ENCODE data around the gene ARHGAP11A.

Gene ARHGAP11A

GRCh38 chr15:32636908-32637567 is 21.7 kb downstream of the ARHGAP11A start:
- peaks cover 52% of the 10 kb centered on the region for H3K36me3 ChIP-seq (ENCODE audit: control insufficient read depth, low read depth, low read length)

GRCh38 chr15:32637704-32638103 is 22.4 kb downstream of the ARHGAP11A start:
- Histone ChIP-seq H3K9me3 (ENCODE audit: control insufficient read depth, low read depth, low read length) (no peaks in the 10 kb centered on the region), H3K4me3 (ENCODE audit: low read length) (no peak overlapping the region), H3K27ac (ENCODE audit: low read length) (no peak overlapping the region), H3K4me1 (ENCODE audit: control insufficient read depth, low read depth, low read length) (peaks cover 8% of the 10 kb centered on the region), H3K27me3 (ENCODE audit: control insufficient read depth, insufficient read depth, low read length) (no peaks in the 10 kb centered on the region), H3K9ac (ENCODE audit: low read length) (no peak overlapping the region), H3K36me3 (ENCODE audit: control insufficient read depth, low read depth, low read length) (peaks cover 52% of the 10 kb centered on the region)

More at GRCh38 chr15:32636908-32637567, 21.7 kb downstream of the ARHGAP11A start:
- Histone ChIP-seq H3K4me3 (ENCODE audit: low read length) (no peak overlapping the region), H3K27me3 (ENCODE audit: control insufficient read depth, insufficient read depth, low read length) (no peaks in the 10 kb centered on the region), H3K4me1 (ENCODE audit: control insufficient read depth, low read depth, low read length) (peaks cover 5% of the 10 kb centered on the region), H3K27ac (ENCODE audit: low read length) (no peak overlapping the region), H3K9me3 (ENCODE audit: control insufficient read depth, low read depth, low read length) (no peaks in the 10 kb centered on the region), H3K9ac (ENCODE audit: low read length) (no peak overlapping the region)

- Histone ChIP-seq H3K27me3 (ENCODE audit: control insufficient read depth, insufficient read depth, low read length) (no peaks in the 10 kb centered on the region), H3K4me3 (ENCODE audit: low read length) (peak within 1 kb of the TSS; percentile 71), H3K4me1 (ENCODE audit: control insufficient read depth, low read depth, low read length) (peaks cover 18% of the 10 kb centered on the region), H3K9ac (ENCODE audit: low read length) (peak within 1 kb of the TSS; percentile 76), H3K27ac (ENCODE audit: low read length) (peak within 1 kb of the TSS; percentile 73), H3K36me3 (ENCODE audit: control insufficient read depth, low read depth, low read length) (peaks cover 13% of the 10 kb centered on the region), H3K9me3 (ENCODE audit: control insufficient read depth, low read depth, low read length) (no peaks in the 10 kb centered on the region)
Measured at GRCh38 chr15:32641517-32642059, 26.3 kb downstream of the ARHGAP11A start, which contains the start of gene SCG5. TSS of gene SCG5 (plus strand) at chr15:32641710. CDS start at chr15:32643593, 1,883 bp downstream.

GRCh38 chr15:32642667-32643435 is 27.5 kb downstream of the ARHGAP11A start:
- H3K36me3 ChIP-seq (ENCODE audit: control insufficient read depth, low read depth, low read length) = peaks cover under 1% of the 10 kb centered on the region
- no peaks in the 10 kb centered on the region for H3K9me3 ChIP-seq (ENCODE audit: control insufficient read depth, low read depth, low read length)
- peak overlapping the region; percentile 36 for H3K4me3 ChIP-seq (ENCODE audit: low read length)
- H3K4me1 ChIP-seq (ENCODE audit: control insufficient read depth, low read depth, low read length) = peaks cover 18% of the 10 kb centered on the region
- H3K27me3 ChIP-seq (ENCODE audit: control insufficient read depth, insufficient read depth, low read length) = no peaks in the 10 kb centered on the region
- H3K27ac ChIP-seq (ENCODE audit: low read length) = no peak overlapping the region
- no peak overlapping the region for H3K9ac ChIP-seq (ENCODE audit: low read length)

GRCh38 chr15:32643907-32644445 is 28.7 kb downstream of the ARHGAP11A start:
- H3K4me3 ChIP-seq (ENCODE audit: low read length) = no peak overlapping the region
- H3K36me3 ChIP-seq (ENCODE audit: control insufficient read depth, low read depth, low read length) = no peaks in the 10 kb centered on the region
- H3K9ac ChIP-seq (ENCODE audit: low read length) = no peak overlapping the region
- no peaks in the 10 kb centered on the region for H3K9me3 ChIP-seq (ENCODE audit: control insufficient read depth, low read depth, low read length)
- H3K4me1 ChIP-seq (ENCODE audit: control insufficient read depth, low read depth, low read length) = peaks cover 18% of the 10 kb centered on the region
- H3K27ac ChIP-seq (ENCODE audit: low read length) = no peak overlapping the region
- no peaks in the 10 kb centered on the region for H3K27me3 ChIP-seq (ENCODE audit: control insufficient read depth, insufficient read depth, low read length)

- Histone ChIP-seq H3K36me3 (ENCODE audit: control insufficient read depth, low read depth, low read length) (no peaks in the 10 kb centered on the region), H3K9ac (ENCODE audit: low read length) (no peak overlapping the region), H3K4me1 (ENCODE audit: control insufficient read depth, low read depth, low read length) (peaks cover 13% of the 10 kb centered on the region), H3K27ac (ENCODE audit: low read length) (no peak overlapping the region), H3K4me3 (ENCODE audit: low read length) (no peak overlapping the region), H3K9me3 (ENCODE audit: control insufficient read depth, low read depth, low read length) (no peaks in the 10 kb centered on the region), H3K27me3 (ENCODE audit: control insufficient read depth, insufficient read depth, low read length) (no peaks in the 10 kb centered on the region)
Measured at GRCh38 chr15:32646291-32646690, 31.0 kb downstream of the ARHGAP11A start.

GRCh38 chr15:32649342-32649741 is 34.0 kb downstream of the ARHGAP11A start:
- no peak overlapping the region for H3K4me3 ChIP-seq (ENCODE audit: low read length)
- peaks cover 7% of the 10 kb centered on the region for H3K4me1 ChIP-seq (ENCODE audit: control insufficient read depth, low read depth, low read length)
- H3K27me3 ChIP-seq (ENCODE audit: control insufficient read depth, insufficient read depth, low read length) = no peaks in the 10 kb centered on the region
- H3K9ac ChIP-seq (ENCODE audit: low read length) = no peak overlapping the region
- H3K36me3 ChIP-seq (ENCODE audit: control insufficient read depth, low read depth, low read length) = no peaks in the 10 kb centered on the region
- H3K27ac ChIP-seq (ENCODE audit: low read length) = no peak overlapping the region
- H3K9me3 ChIP-seq (ENCODE audit: control insufficient read depth, low read depth, low read length) = no peaks in the 10 kb centered on the region

GRCh38 chr15:32651229-32651837 is 36.0 kb downstream of the ARHGAP11A start:
- no peak overlapping the region for H3K4me3 ChIP-seq (ENCODE audit: low read length)
- no peak overlapping the region for H3K9ac ChIP-seq (ENCODE audit: low read length)
- H3K9me3 ChIP-seq (ENCODE audit: control insufficient read depth, low read depth, low read length) = no peaks in the 10 kb centered on the region
- no peaks in the 10 kb centered on the region for H3K36me3 ChIP-seq (ENCODE audit: control insufficient read depth, low read depth, low read length)
- H3K27me3 ChIP-seq (ENCODE audit: control insufficient read depth, insufficient read depth, low read length) = no peaks in the 10 kb centered on the region
- H3K4me1 ChIP-seq (ENCODE audit: control insufficient read depth, low read depth, low read length) = peaks cover 7% of the 10 kb centered on the region
- no peak overlapping the region for H3K27ac ChIP-seq (ENCODE audit: low read length)

- Histone ChIP-seq H3K9ac (ENCODE audit: low read length) (no peak overlapping the region), H3K9me3 (ENCODE audit: control insufficient read depth, low read depth, low read length) (no peaks in the 10 kb centered on the region), H3K36me3 (ENCODE audit: control insufficient read depth, low read depth, low read length) (no peaks in the 10 kb centered on the region), H3K27me3 (ENCODE audit: control insufficient read depth, insufficient read depth, low read length) (no peaks in the 10 kb centered on the region), H3K4me1 (ENCODE audit: control insufficient read depth, low read depth, low read length) (peaks cover 7% of the 10 kb centered on the region), H3K27ac (ENCODE audit: low read length) (no peak overlapping the region), H3K4me3 (ENCODE audit: low read length) (no peak overlapping the region)
Measured at GRCh38 chr15:32652178-32652577, 36.9 kb downstream of the ARHGAP11A start.

- Histone ChIP-seq H3K9me3 (ENCODE audit: control insufficient read depth, low read depth, low read length) (no peaks in the 10 kb centered on the region), H3K4me1 (ENCODE audit: control insufficient read depth, low read depth, low read length) (peaks cover 7% of the 10 kb centered on the region), H3K9ac (ENCODE audit: low read length) (no peak overlapping the region), H3K27ac (ENCODE audit: low read length) (no peak overlapping the region), H3K36me3 (ENCODE audit: control insufficient read depth, low read depth, low read length) (no peaks in the 10 kb centered on the region), H3K27me3 (ENCODE audit: control insufficient read depth, insufficient read depth, low read length) (no peaks in the 10 kb centered on the region), H3K4me3 (ENCODE audit: low read length) (no peak overlapping the region)
Measured at GRCh38 chr15:32656091-32656490, 40.8 kb downstream of the ARHGAP11A start.

- no peaks in the 10 kb centered on the region for H3K27me3 ChIP-seq (ENCODE audit: control insufficient read depth, insufficient read depth, low read length)
- H3K4me1 ChIP-seq (ENCODE audit: control insufficient read depth, low read depth, low read length) = peaks cover 7% of the 10 kb centered on the region
- no peak overlapping the region for H3K27ac ChIP-seq (ENCODE audit: low read length)
- H3K9me3 ChIP-seq (ENCODE audit: control insufficient read depth, low read depth, low read length) = no peaks in the 10 kb centered on the region
- no peaks in the 10 kb centered on the region for H3K36me3 ChIP-seq (ENCODE audit: control insufficient read depth, low read depth, low read length)
- H3K9ac ChIP-seq (ENCODE audit: low read length) = no peak overlapping the region
- no peak overlapping the region for H3K4me3 ChIP-seq (ENCODE audit: low read length)
Measured at GRCh38 chr15:32656496-32656895, 41.2 kb downstream of the ARHGAP11A start.

Measured in iPS-18a (cell line).